ENCODE data around the gene MTX3. TPM values are rescaled to one million over a fixed set of nuclear protein-coding genes. Genes with fewer than 3 reads are reported as not detected.

Gene MTX3

DNA sequence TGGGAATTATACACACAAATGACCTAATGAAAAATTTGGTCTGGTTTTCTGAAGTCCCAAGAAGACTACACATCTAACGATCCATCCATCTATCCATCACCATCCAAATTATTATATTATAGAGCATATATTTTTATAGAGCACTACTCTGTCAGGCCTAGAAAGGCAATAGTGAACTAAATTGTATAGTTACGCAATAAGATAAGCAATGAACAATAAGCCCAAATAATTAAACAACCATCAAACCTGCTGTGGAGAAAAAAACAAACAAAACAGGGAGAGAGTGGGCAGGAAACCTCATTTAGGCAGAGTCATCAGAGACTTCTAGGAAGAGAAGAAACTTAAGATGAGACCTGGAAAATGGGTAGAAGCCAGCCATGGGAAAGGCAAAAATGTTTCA is 59.7 kb downstream of the MTX3 start:
- Histone ChIP-seq H3K56ac (ENCODE audit: low read length) (no peak overlapping the region), H3K4me2 (ENCODE audit: low read length) (no peak overlapping the region), H3K79me2 (ENCODE audit: control insufficient read depth, insufficient read depth, low read length) (no peaks in the 10 kb centered on the region), H3K4ac (ENCODE audit: low read depth, low read length) (no peak overlapping the region), H3K23ac (ENCODE audit: low read length) (no peak overlapping the region), H4K8ac (ENCODE audit: low read depth, low read length) (no peak overlapping the region), H2AK5ac (ENCODE audit: low read length) (no peak overlapping the region), H3K4me1 (ENCODE audit: control insufficient read depth, low read depth, low read length) (no peaks in the 10 kb centered on the region), H3K9ac (ENCODE audit: low read length) (no peak overlapping the region), H2BK120ac (ENCODE audit: low read depth, low read length) (no peak overlapping the region), H2BK5ac (ENCODE audit: low read length) (no peak overlapping the region), H3K79me1 (ENCODE audit: low read length) (no peaks in the 10 kb centered on the region), H3K4me3 (ENCODE audit: low read length) (no peak overlapping the region), H3K27ac (ENCODE audit: low read depth, low read length) (no peak overlapping the region), H2BK15ac (replicated peaks; ENCODE audit: low read depth) (no peak overlapping the region), H3K27me3 (ENCODE audit: insufficient read depth, low read length, poor library complexity) (no peaks in the 10 kb centered on the region), H3K18ac (ENCODE audit: low read length) (no peak overlapping the region), H4K5ac (ENCODE audit: low read length) (no peak overlapping the region), H3K36me3 (ENCODE audit: control insufficient read depth, insufficient read depth, low read length) (no peaks in the 10 kb centered on the region)
- no peak for DNase-seq
- WGBS (ENCODE audit: extremely low coverage, insufficient coverage, low lambda C conversion rate): no CpG with 5 or more reads among the region's 2 CpGs

GRCh38 chr5:79929095-79929494 is 62.0 kb downstream of the MTX3 start:
- Histone ChIP-seq H3K56ac (ENCODE audit: low read length) (no peak overlapping the region), H3K79me1 (ENCODE audit: low read length) (no peaks in the 10 kb centered on the region), H3K23ac (ENCODE audit: low read length) (no peak overlapping the region), H3K4me3 (ENCODE audit: low read length) (no peak overlapping the region), H3K27me3 (ENCODE audit: insufficient read depth, low read length, poor library complexity) (no peaks in the 10 kb centered on the region), H2BK15ac (replicated peaks; ENCODE audit: low read depth) (no peak overlapping the region), H3K4me1 (ENCODE audit: control insufficient read depth, low read depth, low read length) (no peaks in the 10 kb centered on the region), H3K27ac (ENCODE audit: low read depth, low read length) (no peak overlapping the region), H4K8ac (ENCODE audit: low read depth, low read length) (no peak overlapping the region), H2BK5ac (ENCODE audit: low read length) (no peak overlapping the region), H3K18ac (ENCODE audit: low read length) (no peak overlapping the region), H4K5ac (ENCODE audit: low read length) (no peak overlapping the region), H2BK120ac (ENCODE audit: low read depth, low read length) (no peak overlapping the region), H3K9ac (ENCODE audit: low read length) (no peak overlapping the region), H3K4me2 (ENCODE audit: low read length) (no peak overlapping the region), H3K36me3 (ENCODE audit: control insufficient read depth, insufficient read depth, low read length) (no peaks in the 10 kb centered on the region), H3K4ac (ENCODE audit: low read depth, low read length) (no peak overlapping the region), H2AK5ac (ENCODE audit: low read length) (no peak overlapping the region), H3K79me2 (ENCODE audit: control insufficient read depth, insufficient read depth, low read length) (no peaks in the 10 kb centered on the region)
- no CpG with 5 or more reads among the region's 5 CpGs for WGBS (ENCODE audit: extremely low coverage, insufficient coverage, low lambda C conversion rate)
- DNase-seq: no peak

Small RNA genes within 50 kb of the gene (small RNA-seq; reads per million reads assigned to genes)
- gene TRMT112P2 (ENCODE audit: insufficient read depth): not detected
